ENCODE measurements around the gene SLX4IP. TPM values are rescaled to one million over a fixed set of nuclear protein-coding genes. Genes with fewer than 3 reads are reported as not detected.

The SLX4IP gene
- polyA plus RNA-seq, 2 of the 4 experiments (the other 2 are of a cell fraction), result 3.4 to 7.5 TPM

DNA sequence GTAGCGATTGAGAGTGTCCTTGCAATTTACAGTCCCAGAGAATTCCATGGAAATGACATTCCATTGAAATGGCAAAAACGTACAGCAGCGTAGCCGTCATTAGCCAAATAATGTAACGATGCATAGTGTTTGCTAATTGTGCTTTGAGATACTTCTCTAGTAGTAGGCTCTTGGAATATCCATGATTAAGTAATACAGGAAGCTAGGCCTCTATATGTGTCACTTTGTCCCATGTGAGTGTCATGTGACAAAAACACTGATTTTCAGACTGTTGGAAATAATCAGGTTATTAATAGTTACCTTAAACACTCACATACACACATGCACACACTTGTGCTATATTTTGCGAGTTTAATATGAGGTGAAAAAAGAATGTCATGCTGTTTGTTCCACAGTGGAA is 35.2 kb downstream of the SLX4IP start:
- FAIRE-seq (peak; percentile 81), ATAC-seq (no peak), DNase-seq (ENCODE audit: low read depth in 1 of 2, low spot score in 1 of 2) (no peak)
- no peak for TF ChIP-seq ZFP36 (IDR thresholded peaks at IDR 0.05; ENCODE audit: borderline replicate concordance, partially characterized antibody)
- TF ChIP-seq, protein P1, sequence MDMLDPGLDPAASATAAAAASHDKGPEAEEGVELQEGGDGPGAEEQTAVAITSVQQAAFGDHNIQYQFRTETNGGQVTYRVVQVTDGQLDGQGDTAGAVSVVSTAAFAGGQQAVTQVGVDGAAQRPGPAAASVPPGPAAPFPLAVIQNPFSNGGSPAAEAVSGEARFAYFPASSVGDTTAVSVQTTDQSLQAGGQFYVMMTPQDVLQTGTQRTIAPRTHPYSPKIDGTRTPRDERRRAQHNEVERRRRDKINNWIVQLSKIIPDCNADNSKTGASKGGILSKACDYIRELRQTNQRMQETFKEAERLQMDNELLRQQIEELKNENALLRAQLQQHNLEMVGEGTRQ (IDR thresholded peaks at IDR 0.05), result peak; percentile 47
- H3K27ac ChIP-seq, result peak overlapping the region in 1 of 2 experiments; percentile 62; a peak in 3 of 6 replicates
- no peak overlapping the region; the same call in 2 of the 3 replicates for H3K4me2 ChIP-seq
- H3K4me3 ChIP-seq, result no peak overlapping the region
- H3K9me3 ChIP-seq, result 0 out of 3 replicates have a peak, but pooled peaks cover 5% of the 10 kb centered on the region
- ChIA-PET CTCF (interaction anchor here (0.6 to 2.8 kb wide), 4 partner anchors 83 to 738 kb away, joined by 3 to 6 read pairs (median 4); no protein-coding TSS in a partner anchor), POLR2A (no interaction called here)
- H3K4me1 ChIP-seq, result peaks cover 48% of the 10 kb centered on the region
- WGBS (ENCODE audit: missing lambda C conversion rate), result 89% methylated on average over 6 of the region's 6 CpGs

DNA sequence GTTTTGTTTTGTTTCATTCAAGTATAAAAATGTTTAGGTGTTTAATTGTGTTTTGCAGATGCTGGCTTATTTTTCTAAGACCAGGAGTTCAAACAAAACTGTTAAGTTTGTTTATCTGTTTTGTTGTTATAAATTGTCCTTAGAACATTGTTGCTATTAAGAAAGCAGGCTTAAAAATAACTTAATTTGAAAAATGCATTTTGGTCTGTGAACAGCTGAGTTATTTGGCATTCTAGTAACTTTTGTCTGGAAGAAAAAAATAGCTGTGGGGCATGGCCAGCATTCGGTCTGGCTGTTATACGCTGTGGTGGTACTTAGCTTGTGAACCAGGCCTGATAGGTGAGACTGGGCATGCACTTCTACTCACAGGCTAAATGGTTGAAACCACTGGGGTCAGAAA is 37.8 kb downstream of the SLX4IP start:
- H3K9me3 ChIP-seq, result 0 out of 3 replicates have a peak, but pooled peaks cover 5% of the 10 kb centered on the region
- H3K27ac ChIP-seq, result peak overlapping the region in 1 of 2 experiments; percentile 48; a peak in 2 of 6 replicates
- DNase-seq (ENCODE audit: low read depth in 1 of 2, low spot score in 1 of 2) (no peak), FAIRE-seq (no peak), ATAC-seq (no peak)
- CTCF ChIA-PET, result interaction anchor here (0.6 to 1.4 kb wide), 5 partner anchors 29 to 136 kb away, joined by 3 to 4 read pairs (median 3); no protein-coding TSS in a partner anchor
- 92% methylated on average over 2 of the region's 2 CpGs for WGBS (ENCODE audit: missing lambda C conversion rate)
- TF ChIP-seq FOSB (CRISPR knock-in tag; IDR thresholded peaks at IDR 0.05), result no peak
- no peak for TF ChIP-seq NPAS2 (CRISPR knock-in tag; IDR thresholded peaks at IDR 0.05; ENCODE audit: borderline replicate concordance)
- no peak for TF ChIP-seq PHF8 (IDR thresholded peaks at IDR 0.05; ENCODE audit: borderline replicate concordance, low read depth)
- no peak for TF ChIP-seq RCOR1 (IDR thresholded peaks at IDR 0.05; ENCODE audit: low read depth, low read length)
- TF ChIP-seq MAFK (IDR thresholded peaks at IDR 0.05; ENCODE audit: partially characterized antibody), result no peak
- no peak for TF ChIP-seq NR3C1 (IDR thresholded peaks at IDR 0.05)
- TF ChIP-seq KDM1A (IDR thresholded peaks at IDR 0.05; ENCODE audit: low read depth), result no peak
- TF ChIP-seq ZC3H11A (IDR thresholded peaks at IDR 0.05), result no peak
- TF ChIP-seq, protein P2, sequence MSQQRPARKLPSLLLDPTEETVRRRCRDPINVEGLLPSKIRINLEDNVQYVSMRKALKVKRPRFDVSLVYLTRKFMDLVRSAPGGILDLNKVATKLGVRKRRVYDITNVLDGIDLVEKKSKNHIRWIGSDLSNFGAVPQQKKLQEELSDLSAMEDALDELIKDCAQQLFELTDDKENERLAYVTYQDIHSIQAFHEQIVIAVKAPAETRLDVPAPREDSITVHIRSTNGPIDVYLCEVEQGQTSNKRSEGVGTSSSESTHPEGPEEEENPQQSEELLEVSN (IDR thresholded peaks at IDR 0.05; ENCODE audit: borderline replicate concordance, low read depth), result no peak
- TF ChIP-seq, protein P1 (IDR thresholded peaks at IDR 0.05), result no peak
- no peak overlapping the region for H3K4me2 ChIP-seq
- peaks cover 39% of the 10 kb centered on the region for H3K4me1 ChIP-seq
- no peak overlapping the region for H3K4me3 ChIP-seq
- POLR2A ChIA-PET, result no interaction called here

DNA sequence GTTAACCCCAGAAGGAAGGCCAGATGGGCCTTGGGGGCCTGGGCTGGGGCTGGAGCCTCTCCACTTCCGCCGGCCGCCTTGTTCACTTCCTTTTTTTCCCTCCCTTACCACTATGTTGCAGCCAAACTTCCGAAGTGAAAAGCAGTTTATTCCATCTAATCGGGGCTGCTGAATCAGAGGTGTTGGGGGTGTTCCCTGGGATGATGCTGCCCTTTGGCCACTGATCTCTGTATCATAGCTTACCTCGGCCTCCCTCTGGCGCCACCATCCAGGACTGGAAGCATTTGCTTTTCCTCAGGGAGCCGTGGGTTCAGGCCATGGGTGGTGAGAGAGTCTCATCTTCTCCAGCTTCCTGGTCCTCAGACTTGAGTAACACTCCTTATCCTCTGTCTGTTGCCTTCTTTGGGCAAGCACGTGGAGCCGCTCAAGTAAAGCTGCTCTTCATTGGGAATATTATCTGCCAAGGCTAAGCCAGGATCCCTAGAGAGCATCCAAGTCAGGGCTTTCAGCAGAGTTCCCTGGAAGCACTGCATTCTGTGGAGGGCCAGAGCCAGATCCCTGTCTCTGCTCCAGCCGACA is 39.6 kb downstream of the SLX4IP start:
- peak in 1 of 2 experiments; percentile 35; a peak in 2 of 6 replicates for ATAC-seq
- Histone ChIP-seq H3K4me1 (peaks cover 21% of the 10 kb centered on the region), H3K4me3 (no peak overlapping the region), H3K9me3 (0 out of 3 replicates have a peak, but pooled peaks cover 5% of the 10 kb centered on the region), H3K27ac (peak overlapping the region in 1 of 2 experiments; percentile 43; a peak in 2 of 6 replicates), H3K4me2 (no peak overlapping the region)
- no peak for DNase-seq (ENCODE audit: low read depth in 1 of 2, low spot score in 1 of 2)
- WGBS (ENCODE audit: missing lambda C conversion rate), result 92% methylated on average over 11 of the region's 11 CpGs
- no peak for TF ChIP-seq RNF2 (IDR thresholded peaks at IDR 0.05; ENCODE audit: borderline replicate concordance, low read depth)
- TF ChIP-seq PHF8 (IDR thresholded peaks at IDR 0.05; ENCODE audit: borderline replicate concordance, low read depth), result no peak
- no peak for TF ChIP-seq RCOR1 (IDR thresholded peaks at IDR 0.05; ENCODE audit: low read depth, low read length)
- TF ChIP-seq FOSL2 (IDR thresholded peaks at IDR 0.05), result no peak
- no peak for TF ChIP-seq FOSL2 (CRISPR knock-in tag; IDR thresholded peaks at IDR 0.05)
- no peak for TF ChIP-seq TFCP2L1 (CRISPR knock-in tag; IDR thresholded peaks at IDR 0.05)
- no peak for TF ChIP-seq POLR2A (IDR thresholded peaks at IDR 0.05; ENCODE audit: low read length)
- TF ChIP-seq FOXS1 (CRISPR knock-in tag; IDR thresholded peaks at IDR 0.05), result no peak
- TF ChIP-seq, protein P3, sequence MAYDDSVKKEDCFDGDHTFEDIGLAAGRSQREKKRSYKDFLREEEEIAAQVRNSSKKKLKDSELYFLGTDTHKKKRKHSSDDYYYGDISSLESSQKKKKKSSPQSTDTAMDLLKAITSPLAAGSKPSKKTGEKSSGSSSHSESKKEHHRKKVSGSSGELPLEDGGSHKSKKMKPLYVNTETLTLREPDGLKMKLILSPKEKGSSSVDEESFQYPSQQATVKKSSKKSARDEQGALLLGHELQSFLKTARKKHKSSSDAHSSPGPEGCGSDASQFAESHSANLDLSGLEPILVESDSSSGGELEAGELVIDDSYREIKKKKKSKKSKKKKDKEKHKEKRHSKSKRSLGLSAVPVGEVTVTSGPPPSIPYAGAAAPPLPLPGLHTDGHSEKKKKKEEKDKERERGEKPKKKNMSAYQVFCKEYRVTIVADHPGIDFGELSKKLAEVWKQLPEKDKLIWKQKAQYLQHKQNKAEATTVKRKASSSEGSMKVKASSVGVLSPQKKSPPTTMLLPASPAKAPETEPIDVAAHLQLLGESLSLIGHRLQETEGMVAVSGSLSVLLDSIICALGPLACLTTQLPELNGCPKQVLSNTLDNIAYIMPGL (CRISPR knock-in tag; IDR thresholded peaks at IDR 0.05; ENCODE audit: borderline replicate concordance), result no peak
- TF ChIP-seq, protein P4, sequence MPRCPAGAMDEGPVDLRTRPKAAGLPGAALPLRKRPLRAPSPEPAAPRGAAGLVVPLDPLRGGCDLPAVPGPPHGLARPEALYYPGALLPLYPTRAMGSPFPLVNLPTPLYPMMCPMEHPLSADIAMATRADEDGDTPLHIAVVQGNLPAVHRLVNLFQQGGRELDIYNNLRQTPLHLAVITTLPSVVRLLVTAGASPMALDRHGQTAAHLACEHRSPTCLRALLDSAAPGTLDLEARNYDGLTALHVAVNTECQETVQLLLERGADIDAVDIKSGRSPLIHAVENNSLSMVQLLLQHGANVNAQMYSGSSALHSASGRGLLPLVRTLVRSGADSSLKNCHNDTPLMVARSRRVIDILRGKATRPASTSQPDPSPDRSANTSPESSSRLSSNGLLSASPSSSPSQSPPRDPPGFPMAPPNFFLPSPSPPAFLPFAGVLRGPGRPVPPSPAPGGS (IDR thresholded peaks at IDR 0.05), result no peak
- TF ChIP-seq ZSCAN20 (CRISPR knock-in tag; IDR thresholded peaks at IDR 0.05), result no peak
- TF ChIP-seq POLR2AphosphoS2 (conservative IDR thresholded peaks at IDR 0.05; ENCODE audit: low read length), result no peak
- no peak for TF ChIP-seq ZNF302 (CRISPR knock-in tag; IDR thresholded peaks at IDR 0.05)
- FAIRE-seq, result no peak
- ChIA-PET POLR2A (no interaction called here), CTCF (interaction anchor here (0.7 to 1.7 kb wide), 10 partner anchors 8 to 858 kb away, joined by 3 to 6 read pairs (median 4); no protein-coding TSS in a partner anchor)
